Mesothelial cell of epicardium (in vitro differentiated cells): ENCODE results near the gene GMCL2. TPM values are rescaled to one million over a fixed set of nuclear protein-coding genes. Genes with fewer than 3 reads are reported as not detected.
"Not testable (repeated sequence)": the region's sequence is repeated elsewhere in the genome, so short reads cannot be mapped to it uniquely, and the experiment has no call there.

Experiments
- DNase-seq, 2 experiments: peaks; one replicate each; pipeline ENCODE4 v3.0.0; 2021; ENCODE audit warnings: low spot score in 2 of 2; ENCODE audit not compliant: unreplicated experiment in 2 of 2
- H3K27ac Mint-ChIP-seq: 2 replicates; pipeline ENCODE4 v1.8.0; 2021; ENCODE audit warnings: mixed read lengths
- H3K27me3 Mint-ChIP-seq: 2 replicates; pipeline ENCODE4 v1.8.0; 2021; ENCODE audit warnings: low read depth, mixed read lengths
- H3K36me3 Mint-ChIP-seq: 2 replicates; pipeline ENCODE4 v1.8.0; 2021; ENCODE audit warnings: mixed read lengths
- H3K4me1 Mint-ChIP-seq: 2 replicates; pipeline ENCODE4 v1.8.0; 2021; ENCODE audit warnings: mixed read lengths
- H3K4me3 Mint-ChIP-seq: 2 replicates; pipeline ENCODE4 v1.8.0; 2021; ENCODE audit warnings: mild to moderate bottlenecking, moderate library complexity, mixed read lengths
- H3K9me3 Mint-ChIP-seq: 2 replicates; pipeline ENCODE4 v1.8.0; 2021; ENCODE audit warnings: mixed read lengths
- total RNA-seq: library from RNA; stranded (reverse); gene quantifications from 3 replicates; pipeline ENCODE4 v1.2.1, GENCODE V29; 2021
- TF ChIP-seq, protein P1 (sequence below): fragments of 200-600 bp; sonication (generic); IDR thresholded peaks from one replicate; pipeline ENCODE4 v1.5.0; 2021; ENCODE audit warnings: antibody characterized with exemption; ENCODE audit not compliant: unreplicated experiment

Gene GMCL2
- total RNA-seq, 1 donor from 2014 or later = not detected

DNA sequence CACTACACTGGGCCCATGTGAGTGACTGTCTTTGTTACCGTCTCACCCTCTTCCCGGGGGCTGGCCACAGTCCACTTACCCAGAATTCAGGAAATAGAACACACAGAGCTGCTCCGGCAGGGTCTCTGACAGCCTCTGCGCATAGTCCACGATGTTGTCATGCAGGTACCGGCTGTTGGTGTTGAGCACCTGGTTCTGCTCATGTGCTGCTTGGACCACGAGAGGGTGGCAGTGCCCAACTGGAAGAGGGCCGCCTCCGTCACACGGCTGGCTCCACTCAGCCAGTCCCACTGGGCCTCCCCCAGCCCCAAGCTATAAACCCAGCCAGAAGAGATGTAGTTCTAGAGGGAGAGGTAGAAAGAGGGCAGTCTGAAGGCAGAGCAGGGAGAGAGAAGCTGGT is 42.7 kb upstream of the GMCL2 start:
- H3K27me3 Mint-ChIP-seq = no peaks in the 10 kb centered on the region
- no peak for DNase-seq
- H3K4me1 Mint-ChIP-seq = peaks cover 26% of the 10 kb centered on the region
- H3K9me3 Mint-ChIP-seq = peaks cover 11% of the 10 kb centered on the region
- peak overlapping the region; percentile 51 for H3K4me3 Mint-ChIP-seq
- peak overlapping the region; percentile 39 for H3K27ac Mint-ChIP-seq
- TF ChIP-seq, protein P1, sequence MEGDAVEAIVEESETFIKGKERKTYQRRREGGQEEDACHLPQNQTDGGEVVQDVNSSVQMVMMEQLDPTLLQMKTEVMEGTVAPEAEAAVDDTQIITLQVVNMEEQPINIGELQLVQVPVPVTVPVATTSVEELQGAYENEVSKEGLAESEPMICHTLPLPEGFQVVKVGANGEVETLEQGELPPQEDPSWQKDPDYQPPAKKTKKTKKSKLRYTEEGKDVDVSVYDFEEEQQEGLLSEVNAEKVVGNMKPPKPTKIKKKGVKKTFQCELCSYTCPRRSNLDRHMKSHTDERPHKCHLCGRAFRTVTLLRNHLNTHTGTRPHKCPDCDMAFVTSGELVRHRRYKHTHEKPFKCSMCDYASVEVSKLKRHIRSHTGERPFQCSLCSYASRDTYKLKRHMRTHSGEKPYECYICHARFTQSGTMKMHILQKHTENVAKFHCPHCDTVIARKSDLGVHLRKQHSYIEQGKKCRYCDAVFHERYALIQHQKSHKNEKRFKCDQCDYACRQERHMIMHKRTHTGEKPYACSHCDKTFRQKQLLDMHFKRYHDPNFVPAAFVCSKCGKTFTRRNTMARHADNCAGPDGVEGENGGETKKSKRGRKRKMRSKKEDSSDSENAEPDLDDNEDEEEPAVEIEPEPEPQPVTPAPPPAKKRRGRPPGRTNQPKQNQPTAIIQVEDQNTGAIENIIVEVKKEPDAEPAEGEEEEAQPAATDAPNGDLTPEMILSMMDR = no peak
- H3K36me3 Mint-ChIP-seq = peaks cover 34% of the 10 kb centered on the region

GRCh38 chr5:178229111-178229510 is 41.9 kb upstream of the GMCL2 start:
- H3K27me3 Mint-ChIP-seq, DNase-seq, H3K27ac Mint-ChIP-seq, H3K4me3 Mint-ChIP-seq: not testable (repeated sequence)
- peaks cover 35% of the 10 kb centered on the region for H3K36me3 Mint-ChIP-seq
- peaks cover 11% of the 10 kb centered on the region for H3K9me3 Mint-ChIP-seq
- H3K4me1 Mint-ChIP-seq = peaks cover 25% of the 10 kb centered on the region

DNA sequence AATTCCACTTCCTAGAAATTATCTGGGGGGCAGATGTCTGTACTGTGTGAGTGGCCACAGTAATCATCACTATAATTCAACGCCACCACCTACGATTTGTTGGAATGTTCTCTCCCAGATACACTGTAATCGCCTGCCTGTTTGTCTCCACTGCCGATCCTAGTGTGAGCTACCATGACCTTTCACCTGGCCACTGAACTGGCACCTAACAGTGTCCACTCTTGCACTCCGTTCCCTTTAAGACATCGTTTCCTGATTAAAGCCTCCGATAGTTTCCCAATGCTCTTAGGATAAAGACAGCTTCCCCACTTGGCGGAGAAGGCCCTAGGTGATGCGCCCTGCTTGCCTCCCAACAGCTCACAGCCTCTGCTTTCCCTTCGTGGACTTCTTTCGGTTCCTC is 41.4 kb upstream of the GMCL2 start:
- TF ChIP-seq, protein P1 = no peak
- H3K4me3 Mint-ChIP-seq = no peak overlapping the region
- H3K27ac Mint-ChIP-seq = no peak overlapping the region
- peaks cover 38% of the 10 kb centered on the region for H3K36me3 Mint-ChIP-seq
- peaks cover 25% of the 10 kb centered on the region for H3K4me1 Mint-ChIP-seq
- H3K9me3 Mint-ChIP-seq = peaks cover 11% of the 10 kb centered on the region
- H3K27me3 Mint-ChIP-seq = no peaks in the 10 kb centered on the region
- DNase-seq = no peak

DNA sequence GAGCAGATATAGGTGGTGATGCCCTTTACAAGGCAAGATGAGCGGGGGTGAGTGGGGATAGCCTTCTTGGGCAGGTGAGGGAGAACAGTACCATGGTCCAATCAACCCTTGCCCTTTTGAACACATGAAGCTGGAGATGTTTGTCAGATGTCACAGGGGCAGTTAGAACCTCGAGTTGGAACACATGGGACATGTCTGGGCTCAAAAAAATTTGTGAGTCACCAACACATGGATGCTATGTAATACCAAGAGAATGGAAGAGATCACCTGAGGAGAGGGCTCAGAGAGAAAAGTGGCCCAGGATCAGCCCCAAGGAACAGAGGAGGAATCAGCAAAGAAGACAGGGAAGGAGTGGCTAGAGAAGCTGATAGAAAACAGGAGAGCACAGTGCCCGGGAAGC is 40.8 kb upstream of the GMCL2 start:
- Mint-ChIP-seq H3K36me3 (peaks cover 41% of the 10 kb centered on the region), H3K4me1 (peaks cover 21% of the 10 kb centered on the region), H3K4me3 (no peak overlapping the region), H3K27me3 (no peaks in the 10 kb centered on the region), H3K27ac (no peak overlapping the region), H3K9me3 (peaks cover 11% of the 10 kb centered on the region)
- TF ChIP-seq, protein P1 = no peak
- DNase-seq = no peak

GRCh38 chr5:178227138-178227659 is 40.0 kb upstream of the GMCL2 start:
- Mint-ChIP-seq H3K4me1 (peaks cover 20% of the 10 kb centered on the region), H3K9me3 (peaks cover 11% of the 10 kb centered on the region), H3K27ac (no peak overlapping the region), H3K4me3 (no peak overlapping the region), H3K36me3 (peaks cover 41% of the 10 kb centered on the region), H3K27me3 (no peaks in the 10 kb centered on the region)
- TF ChIP-seq, protein P1 = no peak
- no peak for DNase-seq

GRCh38 chr5:178225174-178225573 is 38.0 kb upstream of the GMCL2 start:
- Mint-ChIP-seq H3K27ac (no peak overlapping the region), H3K27me3 (no peaks in the 10 kb centered on the region), H3K9me3 (peaks cover 11% of the 10 kb centered on the region), H3K36me3 (peaks cover 39% of the 10 kb centered on the region), H3K4me3 (no peak overlapping the region), H3K4me1 (peaks cover 5% of the 10 kb centered on the region)
- DNase-seq = no peak
- TF ChIP-seq, protein P1 = no peak
